Mucosa of descending colon (tissue), 3 donors: ENCODE data around the gene DSTN. TPM values are rescaled to one million over a fixed set of nuclear protein-coding genes. Genes with fewer than 3 reads are reported as not detected.

ENCODE experiments used
- ATAC-seq: fragments of 200-7000 bp; cut with Tn5 transposase; one replicate; pipeline ENCODE4 v1.9.1; 2020; ENCODE audit warnings: mild to moderate bottlenecking, moderate library complexity
- DNase-seq, 3 donors: peaks; one replicate each; pipeline ENCODE4 v3.0.0-alpha.2; 2020
- H3K36me3 ChIP-seq: fragments of 200-600 bp; one replicate; pipeline ENCODE4 v1.8.0; 2021; ENCODE audit warnings: low read depth, mild to moderate bottlenecking
- H3K4me1 ChIP-seq: fragments of 200-600 bp; one replicate; pipeline ENCODE4 v1.8.0; 2021; ENCODE audit warnings: low read depth, mild to moderate bottlenecking
- H3K4me3 ChIP-seq: fragments of 200-600 bp; one replicate; pipeline ENCODE4 v1.8.0; 2021; ENCODE audit warnings: mild to moderate bottlenecking
- H3K9me3 ChIP-seq: fragments of 200-600 bp; one replicate; pipeline ENCODE4 v1.8.0; 2021; ENCODE audit warnings: mild to moderate bottlenecking
- CTCF ChIP-seq: fragments of 200-600 bp; IDR thresholded peaks from one replicate; pipeline ENCODE4 v1.8.0; 2022; ENCODE audit warnings: antibody characterized with exemption, mild to moderate bottlenecking
- intact Hi-C, 2 donors: fragments of 100-400 bp; cut with DNase I in 1 of 2; cut with micrococcal nuclease in 1 of 2; formaldehyde crosslinking; loops; one replicate each; pipeline versions ENCODE4 v1.11.0 to v1.11.1; 2022; cut with DNase I, micrococcal nuclease
- total RNA-seq, 3 donors: library from RNA; stranded (reverse); fragmentation: NEBNext Ultra II Directional in 2 of 3; extraction: Animal tissue kit (Norgen Biotek cat#: 25700) in 2 of 3; gene quantifications; one replicate each; pipeline versions ENCODE4 v1.2.1 to v1.2.4, GENCODE V29; 2021 to 2023
- donor health status: DM: no; HTN: no; CAD: no; lungs with moderate emphysema.
- donor health status: DM: no; HTN: no; CAD: no.
- donor health status: DM: no; HTN: yes; CAD: no.

DSTN gene
- total RNA-seq, 3 donors from 2014 or later = 261 to 946 (median 284) TPM

GRCh38 chr20:17570347-17571152 is 675 bp downstream of the DSTN start:
- intact Hi-C loops = no loop called here
- Histone ChIP-seq H3K9me3 (no peaks in the 10 kb centered on the region), H3K4me3 (peak overlapping the region; percentile 99), H3K4me1 (peaks cover 32% of the 10 kb centered on the region), H3K36me3 (no peaks in the 10 kb centered on the region)
- TF ChIP-seq CTCF = no peak
- ATAC-seq (peak; percentile 54), DNase-seq (peak; percentile 76 to 77 (median 76))

DNA sequence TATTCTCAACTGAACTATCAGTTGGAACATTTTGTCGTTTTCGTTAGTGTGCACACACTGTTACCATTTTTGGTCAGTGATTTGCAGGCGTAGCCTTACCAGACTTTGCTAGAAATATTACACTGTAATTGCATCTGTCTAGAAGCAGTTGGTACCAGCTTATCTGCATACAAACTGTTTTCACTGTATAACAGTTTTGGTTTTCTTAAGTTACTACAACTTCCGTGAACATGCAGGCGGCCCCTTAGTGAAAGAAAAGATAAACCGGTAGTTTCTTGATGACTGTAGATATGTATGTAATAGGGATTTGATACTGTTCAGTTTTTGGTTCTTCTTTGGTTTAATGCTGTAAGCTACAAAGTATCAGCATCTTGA is 1.3 kb downstream of the DSTN start:
- DNase-seq = no peak
- H3K4me1 ChIP-seq = peaks cover 32% of the 10 kb centered on the region

GRCh38 chr20:17572034-17572638 is 2.3 kb downstream of the DSTN start:
- DNase-seq (peak in 1 of 3 donors; percentile 38), ATAC-seq (no peak)
- Histone ChIP-seq H3K9me3 (no peaks in the 10 kb centered on the region), H3K4me3 (no peak overlapping the region), H3K36me3 (no peaks in the 10 kb centered on the region), H3K4me1 (peaks cover 32% of the 10 kb centered on the region)
- intact Hi-C loops = no loop called here
- TF ChIP-seq CTCF = no peak

More for the DNA sequence above, 1.3 kb downstream of the DSTN start:
- Histone ChIP-seq H3K9me3 (no peaks in the 10 kb centered on the region), H3K36me3 (no peaks in the 10 kb centered on the region), H3K4me3 (no peak overlapping the region)
- intact Hi-C loops = no loop called here
- TF ChIP-seq CTCF = no peak
- ATAC-seq = no peak

DNA sequence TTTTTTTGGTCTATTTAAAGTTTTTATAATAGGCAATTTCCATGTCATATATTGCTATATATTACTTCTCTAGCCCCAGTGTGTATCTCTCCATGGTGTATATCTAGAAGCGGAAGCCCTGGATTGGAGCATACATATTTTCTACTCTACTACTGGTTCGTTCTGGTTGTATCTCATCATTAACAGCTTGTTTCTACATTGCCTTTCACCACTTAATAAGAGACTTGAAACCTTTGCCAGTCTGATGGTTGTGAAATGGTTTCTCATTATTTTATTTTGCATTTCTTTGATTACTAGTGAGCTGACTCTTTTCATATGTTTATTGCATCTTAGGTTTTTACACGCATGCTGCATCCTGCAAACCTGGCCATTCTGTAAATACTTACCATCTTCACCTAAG is 3.6 kb downstream of the DSTN start:
- intact Hi-C loops = no loop called here
- Histone ChIP-seq H3K9me3 (no peaks in the 10 kb centered on the region), H3K36me3 (no peaks in the 10 kb centered on the region), H3K4me1 (peaks cover 25% of the 10 kb centered on the region), H3K4me3 (no peak overlapping the region)
- TF ChIP-seq CTCF = no peak
- DNase-seq (no peak), ATAC-seq (no peak)

- Histone ChIP-seq H3K4me3 (no peak overlapping the region), H3K36me3 (no peaks in the 10 kb centered on the region), H3K4me1 (peaks cover 24% of the 10 kb centered on the region), H3K9me3 (no peaks in the 10 kb centered on the region)
- no peak for TF ChIP-seq CTCF
- no peak for ATAC-seq
- DNase-seq = no peak
- intact Hi-C loops = no loop called here
These were observed 6.3 kb downstream of the DSTN start for GRCh38 chr20:17576215-17576614.
